GM12878 (cell line): Measurements from ENCODE around the gene DYNC2H1.

ENCODE experiments used
- MAX ChIP-seq: IDR thresholded peaks from 2 replicates; pipeline ENCODE4 v1.6.1; 2012; ENCODE audit warnings: low read depth, low read length, improper control_type of control experiment
- POLR2A ChIP-seq: IDR thresholded peaks from 2 replicates; pipeline ENCODE4 v1.6.1; 2011; ENCODE audit warnings: low read depth, mild to moderate bottlenecking, low read length

GRCh38 chr11:103367650-103368049 is 258.4 kb downstream of the DYNC2H1 start:
- no peak for TF ChIP-seq POLR2A
- no peak for TF ChIP-seq MAX
